Activated naive CD8-positive, alpha-beta T cell treated with anti-CD3 and anti-CD28 coated beads, Interleukin-2, amount 50 U/mL, for 24 hours (primary cell): Measurements from ENCODE around the gene SLC35E1.
"Not testable (repeated sequence)": the region's sequence is repeated elsewhere in the genome, so short reads cannot be mapped to it uniquely, and the experiment has no call there.

Experiments
- ATAC-seq: fragments of 150-1000 bp; cut with Tn5 transposase; one replicate; pipeline ENCODE4 v1.10.0; 2021
- DNase-seq: peaks from one replicate; pipeline ENCODE4 v3.0.0; 2021
- H3K27ac Mint-ChIP-seq: one replicate; pipeline ENCODE4 v1.8.0; 2021; ENCODE audit warnings: mild to moderate bottlenecking, mixed read lengths
- H3K27me3 Mint-ChIP-seq: one replicate; pipeline ENCODE4 v1.8.0; 2021; ENCODE audit warnings: mixed read lengths
- H3K36me3 Mint-ChIP-seq: one replicate; pipeline ENCODE4 v1.8.0; 2021; ENCODE audit warnings: low read depth, mixed read lengths
- H3K4me1 Mint-ChIP-seq: one replicate; pipeline ENCODE4 v1.8.0; 2021; ENCODE audit warnings: mixed read lengths
- H3K4me3 Mint-ChIP-seq: one replicate; pipeline ENCODE4 v1.8.0; 2021; ENCODE audit warnings: mild to moderate bottlenecking, moderate library complexity, mixed read lengths
- H3K9me3 Mint-ChIP-seq: one replicate; pipeline ENCODE4 v1.8.0; 2021; ENCODE audit warnings: mixed read lengths

Gene SLC35E1

DNA sequence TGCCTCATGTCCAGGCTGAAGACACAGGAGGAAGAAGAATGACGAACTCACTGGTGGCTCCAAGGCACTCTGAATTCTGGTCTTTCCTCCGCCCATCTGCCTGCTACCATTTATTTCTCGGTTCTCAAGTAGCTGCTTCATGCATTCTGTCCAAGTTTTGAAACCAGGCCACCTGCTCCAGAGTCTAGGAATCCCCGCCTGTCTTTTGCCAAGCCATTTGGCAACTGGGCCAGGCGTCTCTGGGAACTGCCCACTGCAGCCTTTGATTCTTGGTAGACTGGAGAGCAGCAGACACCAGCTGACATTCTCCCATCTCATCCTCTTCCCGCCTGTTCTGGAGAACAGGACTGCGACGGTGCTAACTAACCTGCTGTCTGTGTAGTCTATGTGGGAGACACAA, 10.8 kb downstream of the SLC35E1 start:
- H3K36me3 Mint-ChIP-seq, result peaks cover 55% of the 10 kb centered on the region
- H3K27ac Mint-ChIP-seq, result no peak overlapping the region
- H3K4me3 Mint-ChIP-seq, result no peak overlapping the region
- peaks cover 11% of the 10 kb centered on the region for H3K4me1 Mint-ChIP-seq
- DNase-seq (no peak), ATAC-seq (no peak)
- H3K9me3 Mint-ChIP-seq, result no peaks in the 10 kb centered on the region
- no peaks in the 10 kb centered on the region for H3K27me3 Mint-ChIP-seq

DNA sequence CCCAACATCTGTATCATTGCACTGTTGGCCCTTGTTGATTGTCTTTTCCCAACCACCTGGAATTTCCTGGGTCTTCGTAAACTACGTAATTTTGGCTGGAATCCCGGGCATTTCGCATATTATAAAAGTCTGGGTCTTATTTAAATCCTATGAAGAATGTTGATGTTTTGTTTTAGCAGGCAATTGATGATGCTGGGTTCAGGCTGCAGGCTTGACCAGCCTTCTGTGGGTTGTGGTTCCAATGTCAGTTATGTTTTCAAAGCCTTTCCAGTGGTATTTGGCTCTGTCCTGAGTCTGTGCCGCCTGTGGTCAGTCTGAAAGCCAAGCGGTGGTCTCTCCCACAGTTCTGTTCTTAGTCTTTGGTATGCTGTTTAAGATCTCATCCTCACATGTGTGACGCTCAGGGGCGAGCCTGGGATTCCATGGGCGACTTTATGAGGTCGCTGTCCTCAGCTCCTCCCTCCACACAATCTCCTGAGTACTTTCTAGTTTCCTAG, 12.4 kb downstream of the SLC35E1 start:
- ATAC-seq, result no peak
- H3K27ac Mint-ChIP-seq, result no peak overlapping the region
- peaks cover 55% of the 10 kb centered on the region for H3K36me3 Mint-ChIP-seq

DNA sequence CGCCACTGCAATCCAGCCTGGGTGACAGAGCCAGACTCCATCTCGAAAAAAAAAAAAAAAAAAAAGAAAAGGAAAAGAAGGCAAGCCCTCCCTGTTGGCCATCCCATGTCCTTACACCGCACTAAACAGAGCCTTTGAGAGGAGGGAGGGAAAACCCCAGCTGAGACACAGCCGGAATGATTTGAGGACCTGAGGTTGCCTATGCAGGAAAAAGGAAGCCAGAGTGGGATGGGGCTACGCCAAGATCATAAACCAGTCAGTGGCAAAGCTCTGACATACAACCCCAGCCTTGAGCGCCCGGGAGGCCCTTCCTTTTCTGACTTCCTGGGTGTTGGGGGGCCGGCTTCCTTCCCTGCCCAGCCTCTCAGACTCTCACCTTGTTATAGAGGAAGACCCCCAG, 17.4 kb downstream of the SLC35E1 start:
- ATAC-seq, result no peak
- Mint-ChIP-seq H3K27me3 (no peaks in the 10 kb centered on the region), H3K4me1 (peaks cover 9% of the 10 kb centered on the region), H3K4me3 (no peak overlapping the region), H3K36me3 (peaks cover 34% of the 10 kb centered on the region), H3K9me3 (no peaks in the 10 kb centered on the region), H3K27ac (no peak overlapping the region)
- DNase-seq, result no peak

More for the DNA sequence above, 12.4 kb downstream of the SLC35E1 start:
- no peaks in the 10 kb centered on the region for H3K9me3 Mint-ChIP-seq
- H3K27me3 Mint-ChIP-seq, result no peaks in the 10 kb centered on the region
- no peak overlapping the region for H3K4me3 Mint-ChIP-seq
- no peak for DNase-seq
- H3K4me1 Mint-ChIP-seq, result peaks cover under 1% of the 10 kb centered on the region

DNA sequence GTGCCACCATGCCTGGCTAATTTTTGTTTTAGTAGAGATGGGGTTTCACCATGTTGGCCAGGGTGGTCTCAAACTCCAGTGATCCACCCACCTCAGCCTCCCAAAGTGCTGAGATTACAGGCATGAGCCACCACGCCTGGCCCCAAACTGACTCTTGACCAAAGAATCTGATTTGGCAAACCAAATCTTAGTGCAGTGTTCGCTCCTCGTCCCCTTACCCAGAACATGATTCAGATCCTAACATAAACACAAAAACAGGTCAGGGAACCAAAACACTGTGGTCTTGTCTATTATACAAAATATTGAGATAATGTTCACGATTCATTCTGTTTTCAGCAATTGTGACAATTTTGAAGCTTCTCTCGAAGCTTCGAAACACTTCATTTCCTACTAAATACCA, 20.3 kb downstream of the SLC35E1 start:
- ATAC-seq, DNase-seq, H3K27me3 Mint-ChIP-seq, H3K9me3 Mint-ChIP-seq, H3K4me1 Mint-ChIP-seq, H3K27ac Mint-ChIP-seq, H3K4me3 Mint-ChIP-seq: not testable (repeated sequence)
- H3K36me3 Mint-ChIP-seq, result peaks cover 24% of the 10 kb centered on the region

DNA sequence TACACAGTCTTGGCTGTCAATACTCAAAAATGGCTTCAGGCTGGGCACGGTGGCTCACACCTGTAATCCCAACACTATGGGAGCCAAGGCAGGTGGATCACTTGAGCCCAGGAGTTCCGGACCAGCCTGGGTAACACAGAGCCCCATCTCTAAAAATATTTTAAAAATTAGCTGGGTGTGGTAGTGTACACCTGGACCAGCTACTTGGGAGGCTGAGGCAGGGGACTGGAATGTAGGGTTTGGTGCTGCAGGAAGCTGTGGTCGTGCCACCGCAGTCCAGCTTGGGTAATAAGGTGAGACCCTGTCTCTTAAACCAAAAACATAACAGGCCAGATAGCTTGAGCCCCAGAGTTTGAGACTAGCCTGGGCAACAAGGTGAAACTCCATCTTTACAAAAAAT, 23.3 kb downstream of the SLC35E1 start:
- no peak for DNase-seq
- H3K27ac Mint-ChIP-seq, result no peak overlapping the region
- H3K4me1 Mint-ChIP-seq, result peaks cover 20% of the 10 kb centered on the region
- peaks cover 16% of the 10 kb centered on the region for H3K36me3 Mint-ChIP-seq
- H3K9me3 Mint-ChIP-seq, result no peaks in the 10 kb centered on the region
- H3K4me3 Mint-ChIP-seq, result no peak overlapping the region
- no peak for ATAC-seq
- H3K27me3 Mint-ChIP-seq, result no peaks in the 10 kb centered on the region

GRCh38 chr19:16544473-16545231, 27.6 kb downstream of the SLC35E1 start:
- H3K36me3 Mint-ChIP-seq, result peaks cover 33% of the 10 kb centered on the region
- no peak for ATAC-seq
- H3K27ac Mint-ChIP-seq, result peak overlapping the region; percentile 22

GRCh38 chr19:16543734-16544133, 28.5 kb downstream of the SLC35E1 start:
- not testable (repeated sequence) for DNase-seq, H3K27me3 Mint-ChIP-seq, H3K9me3 Mint-ChIP-seq, ATAC-seq
- H3K4me3 Mint-ChIP-seq, result peak overlapping the region; percentile 90
- H3K36me3 Mint-ChIP-seq, result peaks cover 39% of the 10 kb centered on the region
- H3K27ac Mint-ChIP-seq, result peak overlapping the region; percentile 90
- peaks cover 47% of the 10 kb centered on the region for H3K4me1 Mint-ChIP-seq

More at GRCh38 chr19:16544473-16545231, 27.6 kb downstream of the SLC35E1 start:
- no peaks in the 10 kb centered on the region for H3K27me3 Mint-ChIP-seq
- no peak for DNase-seq
- H3K9me3 Mint-ChIP-seq, result no peaks in the 10 kb centered on the region
- peak overlapping the region; percentile 58 for H3K4me3 Mint-ChIP-seq
- peaks cover 41% of the 10 kb centered on the region for H3K4me1 Mint-ChIP-seq

DNA sequence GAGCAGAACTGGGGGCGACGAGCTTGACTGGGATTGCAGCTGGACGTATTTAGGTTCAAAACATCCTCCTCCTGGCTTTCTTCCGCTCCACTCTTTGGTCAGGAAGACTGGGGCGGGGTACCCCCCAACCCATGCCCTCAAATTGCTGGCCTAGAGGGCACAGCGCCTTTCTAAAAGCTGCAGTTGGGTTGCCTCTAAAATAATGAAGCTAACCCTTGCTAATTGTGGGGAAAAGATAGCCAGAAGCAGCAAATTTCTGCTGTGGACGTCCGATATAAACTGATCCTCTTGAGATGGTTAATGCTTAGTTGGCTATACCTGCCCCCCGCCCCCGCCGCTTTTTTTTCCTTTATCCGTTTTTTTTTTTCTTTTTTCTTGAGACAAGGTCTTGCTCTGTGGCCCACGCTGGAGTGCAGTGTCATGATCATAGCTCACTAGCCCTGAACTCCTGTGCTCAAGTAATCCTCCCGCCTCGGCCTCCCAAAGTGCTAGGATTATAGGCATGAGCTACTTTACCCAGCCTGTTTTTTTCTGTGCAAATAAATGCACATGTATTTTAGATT, 29.2 kb downstream of the SLC35E1 start:
- no peak for ATAC-seq

DNA sequence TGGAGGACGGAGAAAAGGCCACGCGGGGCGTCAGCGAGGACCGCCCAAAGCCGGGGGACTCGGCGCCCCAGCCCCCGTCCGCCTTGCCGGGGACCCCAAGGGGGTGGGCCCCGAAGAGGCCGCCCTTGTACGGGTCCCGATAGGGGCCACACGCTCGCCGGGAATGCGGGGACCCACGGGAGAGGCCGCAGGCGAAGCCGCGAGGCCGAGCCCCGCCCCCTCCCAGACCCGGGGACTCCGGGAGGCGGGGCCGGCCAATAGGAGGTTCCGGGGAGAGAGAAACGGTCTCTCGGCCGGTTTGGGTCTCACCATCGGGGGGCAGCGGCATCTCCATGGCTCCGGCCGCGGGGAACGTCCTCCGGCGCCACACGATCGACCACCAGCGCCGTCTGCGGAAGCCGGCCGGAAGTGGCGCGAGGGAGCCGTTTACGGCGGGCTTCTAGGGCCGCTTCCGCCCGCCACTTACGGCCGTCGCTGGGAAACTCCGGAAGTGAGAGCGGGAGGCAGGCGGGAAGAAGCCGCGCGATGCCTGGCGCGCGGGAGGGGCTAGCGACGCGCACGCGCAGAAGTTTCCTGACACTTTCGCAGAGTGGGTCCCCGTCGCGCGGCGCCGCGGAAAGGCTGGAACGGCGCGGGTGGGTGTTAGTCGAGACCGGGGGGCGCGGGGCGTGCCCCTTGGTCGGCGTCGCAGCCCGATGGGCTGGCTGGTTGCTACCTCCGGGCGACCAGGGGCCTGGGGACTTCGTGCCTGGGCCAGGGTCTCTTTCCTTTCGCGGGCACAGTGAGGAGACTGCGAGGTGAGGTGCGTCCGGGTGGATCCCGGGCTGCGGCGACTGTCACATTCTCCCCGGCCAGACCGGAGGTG, 29.9 kb downstream of the SLC35E1 start, which contains the start of gene CHERP:
Gene CHERP (minus strand): TSS at position 393 of the 865 bp plus-strand sequence. CDS start 59 bp downstream, at position 334.
- Mint-ChIP-seq H3K9me3 (no peaks in the 10 kb centered on the region), H3K4me1 (peaks cover 59% of the 10 kb centered on the region), H3K27me3 (no peaks in the 10 kb centered on the region), H3K36me3 (peaks cover 54% of the 10 kb centered on the region), H3K27ac (peak within 1 kb of the TSS; percentile 90), H3K4me3 (peak within 1 kb of the TSS; percentile 90)
- DNase-seq (peak; percentile 97), ATAC-seq (peak; percentile 83)

More for the DNA sequence above, 29.2 kb downstream of the SLC35E1 start:
- H3K4me1 Mint-ChIP-seq, result peaks cover 54% of the 10 kb centered on the region
- peaks cover 46% of the 10 kb centered on the region for H3K36me3 Mint-ChIP-seq
- H3K27ac Mint-ChIP-seq, result peak overlapping the region; percentile 90
- no peak for DNase-seq
- H3K4me3 Mint-ChIP-seq, result peak overlapping the region; percentile 90
- no peaks in the 10 kb centered on the region for H3K27me3 Mint-ChIP-seq
- H3K9me3 Mint-ChIP-seq, result no peaks in the 10 kb centered on the region

DNA sequence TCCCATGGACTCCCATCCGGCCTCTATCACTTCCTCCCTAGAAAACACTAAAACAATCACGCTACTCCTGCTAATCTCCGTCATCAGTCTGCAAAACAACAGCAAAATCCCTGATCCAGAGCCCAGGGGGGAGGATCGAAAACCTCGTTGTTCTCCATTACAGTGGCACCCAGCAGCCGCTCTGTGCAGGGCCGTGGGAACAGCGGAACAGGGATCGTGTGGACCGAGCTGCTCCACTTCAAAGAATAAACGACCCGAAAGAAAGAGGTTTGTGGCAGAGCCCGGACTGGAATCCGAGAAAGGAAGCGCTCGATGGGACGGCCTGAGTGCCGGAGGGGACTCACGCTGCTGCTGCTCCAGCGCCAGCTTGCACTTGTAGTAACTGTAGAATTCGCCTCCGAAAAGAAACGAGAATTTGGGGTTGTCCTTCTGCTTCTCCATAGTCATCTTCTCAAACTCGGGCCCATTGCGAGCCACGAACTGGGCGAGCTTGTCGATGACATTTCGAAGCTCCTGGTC, 30.6 kb downstream of the SLC35E1 start:
- no peaks in the 10 kb centered on the region for H3K27me3 Mint-ChIP-seq
- peaks cover 60% of the 10 kb centered on the region for H3K4me1 Mint-ChIP-seq
- H3K4me3 Mint-ChIP-seq, result peak overlapping the region; percentile 90
- peak overlapping the region; percentile 86 for H3K27ac Mint-ChIP-seq
- no peak for DNase-seq
- peaks cover 59% of the 10 kb centered on the region for H3K36me3 Mint-ChIP-seq
- no peak for ATAC-seq
- H3K9me3 Mint-ChIP-seq, result no peaks in the 10 kb centered on the region

DNA sequence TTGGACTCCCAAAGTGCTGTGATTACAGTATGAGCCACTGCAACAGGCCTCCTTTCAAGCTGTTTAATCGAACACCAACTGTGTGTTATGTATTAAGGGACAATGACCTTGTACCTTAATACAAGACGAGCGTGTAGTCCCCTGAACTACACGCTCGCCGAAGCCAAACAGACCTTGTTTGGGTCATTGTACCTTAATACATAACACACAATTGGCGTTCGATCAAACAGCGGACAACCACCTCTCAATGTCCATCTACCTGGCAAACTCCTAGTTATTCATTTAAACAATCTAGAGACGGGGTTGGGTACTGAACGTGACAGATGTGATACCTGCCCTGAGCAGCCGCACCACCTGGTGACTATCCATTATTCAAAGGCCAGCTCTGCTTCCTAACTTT, 31.3 kb downstream of the SLC35E1 start:
- Mint-ChIP-seq H3K9me3 (no peaks in the 10 kb centered on the region), H3K36me3 (peaks cover 62% of the 10 kb centered on the region), H3K27ac (peak overlapping the region; percentile 86), H3K4me3 (peak overlapping the region; percentile 90), H3K27me3 (no peaks in the 10 kb centered on the region), H3K4me1 (peaks cover 60% of the 10 kb centered on the region)
- DNase-seq, result no peak
- no peak for ATAC-seq

DNA sequence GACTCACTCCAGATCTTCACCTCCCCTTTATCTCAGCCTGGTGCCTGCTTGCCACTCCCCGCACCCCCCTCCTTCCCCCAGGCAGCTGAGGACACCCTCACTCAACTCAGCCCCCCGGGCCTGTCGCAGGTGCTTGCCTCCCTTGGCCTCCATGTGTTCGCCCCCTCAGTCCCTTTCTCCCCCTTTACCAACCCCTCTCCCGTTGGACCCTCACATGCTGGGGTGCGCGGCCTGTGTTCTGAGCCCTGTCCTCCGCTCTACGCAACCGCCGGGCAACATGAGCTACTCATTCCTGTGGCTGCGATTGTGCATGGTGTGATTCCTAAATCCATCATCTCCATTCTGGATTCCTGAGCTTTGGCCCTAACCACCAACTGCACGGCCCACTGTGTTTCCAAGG, 35.1 kb downstream of the SLC35E1 start:
- Mint-ChIP-seq H3K9me3 (no peaks in the 10 kb centered on the region), H3K27me3 (no peaks in the 10 kb centered on the region), H3K4me3 (no peak overlapping the region), H3K27ac (no peak overlapping the region), H3K36me3 (peaks cover 71% of the 10 kb centered on the region), H3K4me1 (peaks cover 40% of the 10 kb centered on the region)
- DNase-seq, result no peak
- ATAC-seq, result no peak

- Mint-ChIP-seq H3K4me3 (no peak overlapping the region), H3K27ac (no peak overlapping the region), H3K9me3 (no peaks in the 10 kb centered on the region), H3K27me3 (no peaks in the 10 kb centered on the region), H3K4me1 (peaks cover 33% of the 10 kb centered on the region), H3K36me3 (peaks cover 71% of the 10 kb centered on the region)
- no peak for ATAC-seq
- DNase-seq, result no peak
Observed at GRCh38 chr19:16536130-16536529, 36.1 kb downstream of the SLC35E1 start.

- Mint-ChIP-seq H3K36me3 (peaks cover 64% of the 10 kb centered on the region), H3K27me3 (no peaks in the 10 kb centered on the region), H3K9me3 (no peaks in the 10 kb centered on the region), H3K4me3 (no peak overlapping the region), H3K27ac (no peak overlapping the region), H3K4me1 (peaks cover 26% of the 10 kb centered on the region)
- no peak for DNase-seq
- ATAC-seq, result no peak
Observed at GRCh38 chr19:16535381-16535780, 36.8 kb downstream of the SLC35E1 start.
